ENCODE measurements around the gene ANTXRL.

DNA sequence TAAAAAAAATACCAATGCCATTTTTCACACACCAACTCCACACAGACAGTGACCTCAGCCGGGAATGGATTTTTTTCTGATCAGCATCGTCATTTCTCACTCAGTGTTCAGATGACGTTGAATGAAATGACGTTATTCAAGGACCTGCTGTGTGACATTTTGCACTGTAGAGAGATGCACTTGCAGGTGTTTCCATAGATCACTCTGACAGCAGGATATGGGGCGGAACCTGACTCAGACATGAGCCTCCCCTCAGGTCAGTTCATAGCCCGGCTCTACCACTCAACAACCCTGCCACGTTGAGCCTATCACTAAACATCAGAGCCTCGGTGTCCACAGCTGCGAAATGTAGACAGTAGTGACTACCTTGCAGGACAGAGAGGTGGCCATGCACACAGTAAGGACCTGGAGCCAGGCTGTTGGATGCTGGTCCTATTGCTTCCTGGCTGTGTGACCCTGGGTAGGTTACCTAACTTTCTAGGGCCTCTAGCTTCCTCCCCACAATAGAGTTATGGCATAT lies 41.4 kb upstream of the ANTXRL start:
- TF ChIP-seq, protein P1, sequence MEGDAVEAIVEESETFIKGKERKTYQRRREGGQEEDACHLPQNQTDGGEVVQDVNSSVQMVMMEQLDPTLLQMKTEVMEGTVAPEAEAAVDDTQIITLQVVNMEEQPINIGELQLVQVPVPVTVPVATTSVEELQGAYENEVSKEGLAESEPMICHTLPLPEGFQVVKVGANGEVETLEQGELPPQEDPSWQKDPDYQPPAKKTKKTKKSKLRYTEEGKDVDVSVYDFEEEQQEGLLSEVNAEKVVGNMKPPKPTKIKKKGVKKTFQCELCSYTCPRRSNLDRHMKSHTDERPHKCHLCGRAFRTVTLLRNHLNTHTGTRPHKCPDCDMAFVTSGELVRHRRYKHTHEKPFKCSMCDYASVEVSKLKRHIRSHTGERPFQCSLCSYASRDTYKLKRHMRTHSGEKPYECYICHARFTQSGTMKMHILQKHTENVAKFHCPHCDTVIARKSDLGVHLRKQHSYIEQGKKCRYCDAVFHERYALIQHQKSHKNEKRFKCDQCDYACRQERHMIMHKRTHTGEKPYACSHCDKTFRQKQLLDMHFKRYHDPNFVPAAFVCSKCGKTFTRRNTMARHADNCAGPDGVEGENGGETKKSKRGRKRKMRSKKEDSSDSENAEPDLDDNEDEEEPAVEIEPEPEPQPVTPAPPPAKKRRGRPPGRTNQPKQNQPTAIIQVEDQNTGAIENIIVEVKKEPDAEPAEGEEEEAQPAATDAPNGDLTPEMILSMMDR (IDR thresholded peaks at IDR 0.05 in 8 of 11, conservative IDR thresholded peaks at IDR 0.05 in 3 of 11) = no peak
- TF ChIP-seq POLR2A (IDR thresholded peaks at IDR 0.05) = no peak

Measured in spleen (tissue), 7 donors.